HG03159 (cell line): ENCODE measurements around the gene SSBP2.

Experiments
- ATAC-seq: cut with Tn5 transposase; IDR thresholded peaks from one replicate; pipeline ENCODE4 v1.9.1; 2021; ENCODE audit warnings: mild to moderate bottlenecking, moderate library complexity; ENCODE audit not compliant: unreplicated experiment

The SSBP2 gene

GRCh38 chr5:81402192-81402930 is 348.5 kb downstream of the SSBP2 start:
- no peak for ATAC-seq

- ATAC-seq = no peak
Measured at GRCh38 chr5:81401266-81401665, 349.6 kb downstream of the SSBP2 start.

GRCh38 chr5:81400375-81400774 is 350.5 kb downstream of the SSBP2 start:
- no peak for ATAC-seq

- ATAC-seq = no peak
Measured at GRCh38 chr5:81398741-81399140, 352.2 kb downstream of the SSBP2 start.

- no peak for ATAC-seq
Measured at GRCh38 chr5:81397176-81397575, 353.7 kb downstream of the SSBP2 start.

- no peak for ATAC-seq
Measured at GRCh38 chr5:81395262-81395661, 355.6 kb downstream of the SSBP2 start.

- no peak for ATAC-seq
Measured at GRCh38 chr5:81393783-81394718, 356.8 kb downstream of the SSBP2 start, which contains the start of gene ACOT12. ACOT12 (minus strand) TSS chr5:81394134; CDS start chr5:81394114, 20 bp downstream.

- no peak for ATAC-seq
Measured at GRCh38 chr5:81393430-81393782, 357.5 kb downstream of the SSBP2 start.

- ATAC-seq = no peak
Measured at GRCh38 chr5:81389025-81389424, 361.9 kb downstream of the SSBP2 start.

- no peak for ATAC-seq
Measured at GRCh38 chr5:81388169-81388568, 362.7 kb downstream of the SSBP2 start.

GRCh38 chr5:81383867-81384266 is 367.0 kb downstream of the SSBP2 start:
- no peak for ATAC-seq

GRCh38 chr5:81371354-81371876 is 379.5 kb downstream of the SSBP2 start:
- no peak for ATAC-seq

GRCh38 chr5:81370912-81371311 is 380.0 kb downstream of the SSBP2 start:
- no peak for ATAC-seq

- no peak for ATAC-seq
Measured at GRCh38 chr5:81365541-81365940, 385.4 kb downstream of the SSBP2 start.

GRCh38 chr5:81363093-81363871 is 387.6 kb downstream of the SSBP2 start:
- no peak for ATAC-seq
